HG03060 (cell line): ENCODE results near the gene KRT86.
"Not testable (repeated sequence)": the region's sequence is repeated elsewhere in the genome, so short reads cannot be mapped to it uniquely, and the experiment has no call there.

Experiments
- ATAC-seq: cut with Tn5 transposase; IDR thresholded peaks from one replicate; pipeline ENCODE4 v1.9.1; 2021; ENCODE audit warnings: low read depth, moderate number of reproducible peaks; ENCODE audit not compliant: unreplicated experiment

The KRT86 gene

GRCh38 chr12:52286857-52287785, 12.7 kb downstream of the KRT86 start:
- not testable (repeated sequence) for ATAC-seq

- ATAC-seq, result not testable (repeated sequence)
Measured at GRCh38 chr12:52287816-52288805, 13.7 kb downstream of the KRT86 start.

DNA sequence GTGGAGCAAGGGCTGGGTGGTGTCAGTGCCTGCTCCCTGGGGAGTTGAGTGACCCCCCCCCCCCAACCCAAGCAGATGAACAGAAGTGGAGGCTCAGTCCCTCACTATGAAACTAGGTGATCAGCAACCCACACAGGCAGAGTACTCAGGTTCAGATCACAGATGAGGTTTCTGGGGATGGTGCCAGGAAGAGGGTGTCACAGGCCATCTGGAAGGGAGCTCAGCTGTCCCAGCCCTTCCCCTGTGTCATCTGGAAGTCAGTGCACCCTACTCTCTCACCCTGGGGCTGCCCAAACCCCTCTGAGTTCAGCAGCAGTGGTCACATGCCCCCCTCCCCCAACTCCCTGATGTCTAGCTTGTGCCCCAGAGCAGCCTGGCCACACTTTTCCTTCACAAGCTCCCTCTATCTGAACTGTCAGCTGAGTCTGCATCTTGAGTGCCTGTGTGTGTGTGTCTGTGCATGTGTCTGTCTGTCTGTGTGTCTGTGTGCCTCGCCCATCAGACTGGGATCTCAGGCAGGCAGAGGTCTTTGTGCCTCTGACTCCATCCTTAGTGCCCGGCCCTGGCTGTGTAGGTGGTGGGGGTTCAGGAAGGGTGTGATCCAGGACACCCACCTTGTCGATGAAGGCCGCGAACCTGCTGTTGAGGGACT, 16.2 kb downstream of the KRT86 start:
- not testable (repeated sequence) for ATAC-seq

DNA sequence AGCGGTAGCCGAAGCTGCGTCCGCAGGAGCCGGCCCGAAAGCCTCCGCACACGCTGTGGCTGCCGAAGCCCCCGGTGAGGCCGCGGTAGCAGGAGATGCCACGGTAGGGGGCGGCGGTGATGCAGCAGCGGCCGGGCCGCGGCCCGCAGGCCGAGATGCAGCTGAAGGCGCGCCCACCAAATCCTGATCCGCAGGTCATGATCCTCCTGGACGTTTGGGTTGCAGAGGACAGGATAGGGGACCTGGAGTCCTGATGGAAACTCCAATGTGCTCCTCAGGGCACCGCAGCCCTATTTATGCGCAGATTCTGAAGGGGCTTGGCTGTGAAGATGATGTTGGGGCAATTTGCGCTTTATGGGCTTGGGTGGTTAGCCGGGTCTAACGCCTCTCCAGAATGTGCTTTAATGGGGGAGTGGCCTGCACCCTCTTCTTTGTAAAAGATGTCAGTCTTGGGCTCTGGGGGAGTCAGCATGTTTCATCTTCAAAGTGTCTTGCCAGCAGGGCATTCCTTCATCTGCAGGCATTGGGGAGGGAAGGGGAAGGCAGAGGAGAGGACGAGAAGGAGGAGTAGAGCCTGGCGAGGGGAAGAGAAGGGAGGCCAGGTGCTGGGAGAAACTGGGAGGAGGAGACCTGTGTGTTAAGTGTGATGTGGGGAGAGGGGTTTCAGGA, 17.0 kb downstream of the KRT86 start, which contains the start of gene KRT81:
Gene KRT81, minus strand, starts transcription at position 268 of the 669 bp plus-strand sequence. Its CDS starts 69 bp downstream, at position 199.
- no peak for ATAC-seq

DNA sequence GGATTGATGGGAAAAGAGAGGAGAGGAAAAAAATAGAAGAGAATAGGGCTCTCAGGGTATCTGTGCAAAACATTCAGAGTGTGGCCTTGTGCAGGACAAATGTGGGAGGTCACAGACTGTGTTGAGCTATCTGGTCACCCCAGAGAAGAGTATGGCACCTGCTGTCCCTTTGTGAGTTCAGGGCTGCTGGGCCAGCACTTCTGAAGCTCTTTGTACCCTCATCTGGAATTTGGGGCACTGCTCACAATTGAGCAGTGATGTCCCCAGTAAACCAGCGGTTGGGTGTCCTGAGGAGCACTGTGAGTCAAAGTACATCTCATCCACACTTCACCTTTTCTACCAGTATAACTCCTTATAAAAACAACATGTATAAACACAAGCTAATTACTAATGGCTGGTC, 19.5 kb downstream of the KRT86 start:
- ATAC-seq, result no peak

GRCh38 chr12:52294803-52295202, 20.4 kb downstream of the KRT86 start:
- ATAC-seq, result no peak

DNA sequence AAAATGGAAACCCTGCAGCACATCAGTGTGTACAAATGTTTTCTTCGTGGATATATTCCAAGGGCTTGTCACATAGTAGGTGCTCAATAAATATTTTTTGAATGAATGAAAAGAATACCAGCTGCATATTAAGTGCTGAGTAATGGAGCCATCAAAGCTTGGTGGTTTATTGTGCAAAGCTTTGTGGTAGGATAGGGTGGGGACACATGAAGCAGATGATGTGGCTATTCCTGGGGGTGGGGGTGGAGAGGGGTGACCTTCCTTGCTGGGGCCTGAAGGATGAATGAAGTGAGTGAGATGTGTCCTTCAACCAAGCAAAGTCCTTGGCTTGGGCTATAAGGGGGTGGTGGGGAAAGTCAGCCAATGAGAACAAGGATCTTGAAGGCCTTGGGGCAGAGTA, 21.2 kb downstream of the KRT86 start:
- no peak for ATAC-seq

DNA sequence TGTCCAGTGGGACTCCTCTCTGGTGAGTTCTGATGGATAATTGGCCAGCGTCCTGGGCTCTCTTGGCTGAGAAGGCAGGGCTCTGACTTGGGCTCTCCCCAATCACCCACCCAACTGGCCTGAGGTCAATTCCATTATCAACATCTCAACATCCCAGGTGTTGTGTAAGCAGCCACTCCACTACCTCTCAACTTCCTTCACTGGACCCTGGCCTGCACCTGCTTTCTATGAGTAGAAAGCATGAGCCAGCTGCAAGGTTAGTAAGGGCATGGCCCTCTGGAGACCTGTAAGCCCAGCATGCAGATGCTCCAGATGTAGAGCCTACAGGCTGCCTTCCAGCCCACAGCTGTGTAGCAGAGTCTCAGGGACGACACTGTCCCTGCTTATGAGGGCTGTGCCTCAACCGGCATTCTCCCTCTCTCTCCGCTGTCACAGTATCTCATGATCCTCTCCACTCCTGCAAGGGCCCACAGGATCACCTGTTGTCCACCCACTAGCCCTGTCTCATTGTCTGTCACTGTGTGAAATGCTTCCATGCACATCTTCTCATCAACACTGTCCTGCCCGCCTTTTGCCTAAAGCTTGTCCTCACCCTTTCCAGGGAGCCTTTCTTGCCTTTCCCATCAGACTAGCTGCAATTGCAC, 22.2 kb downstream of the KRT86 start:
- no peak for ATAC-seq

DNA sequence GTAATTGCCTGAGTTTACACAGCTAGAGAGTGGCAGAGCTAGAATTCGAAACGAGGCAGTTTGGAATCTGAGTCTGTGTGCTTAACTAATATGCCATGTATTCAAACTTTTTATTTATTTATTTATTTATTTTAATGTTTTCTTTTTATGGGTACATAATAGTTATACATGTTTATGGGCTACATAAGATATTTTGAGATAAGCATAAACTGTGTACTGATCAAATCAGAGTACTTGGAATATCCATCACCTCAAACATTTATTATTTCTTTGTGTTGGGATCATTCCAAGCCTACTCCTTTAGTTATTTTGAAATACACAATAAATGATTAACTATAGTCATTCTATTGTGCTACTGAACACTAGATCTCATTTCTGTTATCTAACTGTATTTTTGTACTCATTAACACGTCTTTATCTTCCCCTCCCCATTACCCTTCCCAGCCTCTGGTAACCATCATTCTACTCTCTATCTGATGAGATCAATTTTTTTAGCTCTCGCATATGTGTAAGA, 24.3 kb downstream of the KRT86 start:
- ATAC-seq, result no peak

GRCh38 chr12:52300796-52301691, 26.6 kb downstream of the KRT86 start:
- ATAC-seq, result no peak

GRCh38 chr12:52301721-52302120, 27.3 kb downstream of the KRT86 start:
- ATAC-seq, result not testable (repeated sequence)

GRCh38 chr12:52302242-52302914, 27.9 kb downstream of the KRT86 start:
- not testable (repeated sequence) for ATAC-seq

DNA sequence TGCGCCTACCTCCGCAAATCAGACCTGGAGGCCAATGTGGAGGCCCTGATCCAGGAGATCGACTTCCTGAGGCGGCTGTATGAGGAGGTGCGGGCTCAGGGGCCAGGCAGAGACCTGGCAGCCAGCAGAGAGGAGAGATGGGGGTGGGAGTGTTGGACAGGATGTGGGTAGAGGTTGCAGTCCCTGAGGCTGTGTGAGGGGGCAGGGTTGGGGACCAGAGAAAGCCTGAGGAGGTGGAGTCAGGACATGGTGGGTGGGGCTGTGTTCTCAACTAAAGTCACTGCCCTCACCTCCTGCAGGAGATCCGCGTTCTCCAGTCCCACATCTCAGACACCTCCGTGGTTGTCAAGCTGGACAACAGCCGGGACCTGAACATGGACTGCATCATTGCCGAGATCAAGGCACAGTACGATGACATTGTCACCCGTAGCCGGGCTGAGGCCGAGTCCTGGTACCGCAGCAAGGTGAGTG, 30.5 kb downstream of the KRT86 start:
- not testable (repeated sequence) for ATAC-seq

GRCh38 chr12:52305921-52306705, 31.7 kb downstream of the KRT86 start:
- no peak for ATAC-seq

DNA sequence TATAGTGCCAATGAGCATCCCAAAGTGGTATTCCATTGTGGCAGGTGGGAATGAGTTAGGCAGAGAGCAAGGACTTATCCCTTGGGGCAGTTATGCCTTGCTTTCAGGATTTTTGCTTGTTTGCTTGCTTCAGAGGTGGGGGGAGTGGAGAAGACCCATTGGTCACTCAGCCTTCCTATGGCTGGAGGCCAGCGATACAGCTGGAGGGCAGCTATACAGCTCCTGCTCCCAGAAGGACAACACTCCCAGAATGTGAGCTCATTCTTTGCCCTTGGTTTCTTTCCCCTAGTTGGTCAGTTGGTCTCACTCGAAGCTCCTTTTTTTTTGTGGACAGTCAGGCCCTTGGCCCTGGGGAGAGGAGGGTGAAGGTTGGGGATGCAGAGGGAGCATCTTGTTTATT, 32.3 kb downstream of the KRT86 start:
- ATAC-seq, result no peak
